ENCODE results near the gene GALNT14.

The GALNT14 gene

DNA sequence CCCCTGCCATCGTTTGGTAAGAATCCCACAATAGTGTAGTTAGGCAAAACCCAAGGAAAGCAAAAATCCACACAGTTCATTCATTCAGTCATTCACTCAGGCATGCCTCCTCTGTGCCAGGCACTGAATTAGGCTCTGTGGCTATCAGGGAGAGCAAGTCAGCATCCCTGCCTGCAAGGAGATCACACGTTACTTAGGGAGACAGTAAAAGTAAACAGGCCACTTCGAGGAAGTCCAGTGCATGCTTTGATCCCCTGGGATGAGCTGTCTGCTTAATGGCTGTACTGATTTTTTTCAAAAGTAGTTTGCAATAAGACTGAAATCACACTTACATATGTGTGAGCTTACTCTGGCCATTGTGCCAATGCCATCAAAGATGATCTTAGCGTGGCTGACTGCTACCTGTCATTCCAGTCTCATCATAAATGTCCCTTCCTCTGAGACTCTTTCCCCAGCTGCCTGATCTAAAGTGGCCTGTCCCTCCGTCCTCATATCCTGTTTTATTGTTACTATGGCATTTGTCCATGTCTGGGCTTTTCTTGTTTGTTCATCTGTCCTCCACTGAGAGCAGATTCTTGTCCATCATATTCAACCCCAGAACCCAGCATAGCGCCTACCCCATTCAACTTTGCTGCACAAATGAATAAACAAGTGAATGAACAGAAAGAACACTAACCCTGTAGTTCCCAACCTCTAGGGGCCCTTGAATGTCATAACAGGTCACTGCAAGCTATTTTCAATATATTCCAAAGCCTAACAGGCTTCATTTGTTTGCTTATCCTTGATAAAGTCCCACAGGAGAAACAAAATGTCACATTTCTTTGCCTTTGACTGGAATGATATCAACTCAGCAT is 84.1 kb downstream of the GALNT14 start:
- DNase-seq: no peak

DNA sequence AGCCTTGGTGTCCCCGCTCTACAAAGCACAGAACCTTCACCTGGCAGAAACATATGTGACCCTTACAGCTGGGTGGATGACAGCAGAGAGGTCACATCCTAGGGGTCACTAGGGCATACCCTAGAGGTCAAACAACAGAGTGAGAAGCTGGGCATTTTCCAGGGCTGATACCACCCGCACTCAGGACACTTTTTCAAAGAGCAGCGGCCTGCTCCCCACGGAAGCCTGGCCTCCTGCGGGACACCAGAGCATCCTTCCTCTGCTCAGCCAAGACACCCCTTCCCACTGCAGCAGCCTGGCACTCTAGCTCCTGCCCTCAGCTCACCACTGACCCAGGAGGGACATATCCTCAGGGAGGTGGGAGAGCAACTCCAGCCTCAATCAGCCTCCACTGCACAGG is 86.0 kb downstream of the GALNT14 start:
- no peak for DNase-seq

DNA sequence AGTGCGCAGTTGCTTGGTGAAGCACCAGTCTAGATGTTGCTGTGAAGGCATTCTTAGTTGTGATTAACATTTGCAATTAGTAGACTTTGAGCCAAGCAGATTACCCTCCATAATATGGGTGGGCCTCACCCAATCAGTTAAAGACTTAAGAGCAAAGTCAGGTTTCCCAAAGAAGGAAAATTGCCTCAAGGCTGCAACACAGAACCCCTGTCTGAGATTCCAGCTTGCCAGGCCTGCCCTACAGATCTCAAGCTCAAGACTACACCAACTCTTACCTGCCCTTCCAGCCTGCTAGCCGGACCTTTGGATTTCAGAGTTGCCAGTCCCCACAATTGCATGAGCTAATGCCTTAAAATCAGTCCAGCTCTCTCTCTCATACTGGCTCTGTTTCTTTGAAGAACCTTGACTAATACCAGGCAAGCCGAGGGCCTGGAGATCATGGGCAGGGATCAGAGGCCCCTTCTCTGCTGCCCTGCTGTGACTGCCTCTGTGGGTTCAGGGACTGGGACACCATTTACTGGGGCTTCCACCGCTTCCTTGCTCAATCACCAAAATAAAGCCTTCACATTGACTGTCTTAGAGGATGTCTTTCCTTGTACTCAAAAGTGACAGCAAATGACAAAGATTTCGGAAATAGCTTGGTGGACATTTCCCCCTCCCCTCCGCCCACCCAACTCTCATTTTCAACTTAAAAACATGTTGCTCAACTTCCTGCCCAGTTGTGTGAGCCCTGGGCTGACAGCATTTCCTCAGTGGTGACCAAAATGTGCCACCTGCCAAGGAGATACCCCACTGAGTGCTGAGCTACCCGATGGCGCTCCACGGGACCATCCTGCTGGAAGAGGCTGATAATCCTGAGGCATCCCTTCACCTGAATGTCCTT is 86.7 kb downstream of the GALNT14 start:
- no peak for DNase-seq

DNA sequence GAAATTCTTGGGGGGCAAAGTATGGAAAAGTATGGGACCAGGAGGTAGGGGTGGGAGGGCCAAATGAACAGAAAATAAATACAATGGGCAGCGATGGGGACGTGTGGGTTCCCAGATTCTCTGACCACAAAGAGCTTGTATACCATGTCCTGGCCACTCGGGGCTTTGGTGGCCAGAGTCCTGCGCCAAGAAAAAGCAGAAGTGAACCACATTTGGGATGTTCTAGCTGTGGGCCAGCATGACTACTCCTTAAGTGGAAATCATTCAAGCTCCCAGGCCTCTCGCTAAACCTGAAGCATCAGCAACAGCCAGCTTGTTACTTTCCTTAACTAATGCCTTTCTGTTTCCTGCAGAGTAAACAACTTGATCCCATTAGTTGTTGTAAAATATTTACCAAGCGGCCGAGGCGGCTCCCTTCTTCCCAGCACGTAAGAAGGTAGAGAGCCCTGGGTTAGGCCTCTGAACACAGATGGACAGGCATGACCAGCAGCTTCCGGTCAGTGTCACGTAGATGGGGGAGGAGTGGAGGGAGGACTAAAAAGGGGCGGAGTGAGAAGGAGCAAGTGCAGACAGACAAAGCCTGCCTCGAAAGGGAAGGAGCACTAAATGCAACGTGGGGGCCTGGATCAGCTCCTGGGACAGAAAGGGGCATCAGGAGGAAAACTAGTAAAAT is 88.2 kb downstream of the GALNT14 start:
- DNase-seq: no peak

DNA sequence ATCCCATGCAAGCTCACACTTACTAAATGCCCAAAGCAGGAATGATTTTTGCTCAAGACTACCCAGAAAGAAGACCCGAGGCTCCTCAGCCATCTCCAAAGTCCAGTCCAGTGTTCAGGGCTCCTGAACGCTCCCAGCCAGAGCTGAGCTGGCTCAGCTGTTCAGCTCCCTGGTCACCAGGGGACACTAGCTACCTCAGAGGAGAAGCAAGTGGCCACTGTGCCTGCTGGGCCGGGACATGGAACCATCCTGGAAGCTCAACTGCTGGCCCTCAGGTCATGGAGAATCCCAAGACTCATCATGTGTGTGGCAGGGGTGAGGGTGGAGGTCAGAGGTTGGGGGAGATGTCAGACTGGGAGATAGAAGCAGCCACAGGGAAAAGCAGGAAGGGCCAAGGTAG is 89.0 kb downstream of the GALNT14 start:
- DNase-seq: no peak

DNA sequence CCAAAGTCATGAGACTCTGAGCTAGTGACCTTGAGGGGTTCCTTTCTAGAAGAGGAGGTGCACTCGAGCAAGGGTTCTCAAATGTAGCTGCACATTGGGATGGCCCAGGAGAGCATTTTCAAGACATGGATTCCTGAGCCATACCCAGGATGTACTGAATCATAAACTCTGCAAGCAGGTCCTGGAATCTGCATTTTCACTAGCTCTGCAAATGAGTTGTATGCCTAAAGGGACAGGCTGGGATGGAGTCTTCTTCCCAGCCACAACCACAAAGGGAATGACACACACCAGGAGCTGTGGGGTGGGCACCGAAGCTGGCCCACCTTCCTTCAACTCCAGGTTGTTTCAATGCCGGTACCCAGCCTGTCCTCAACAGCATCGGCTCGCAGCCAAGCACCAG is 90.6 kb downstream of the GALNT14 start:
- no peak for DNase-seq

DNA sequence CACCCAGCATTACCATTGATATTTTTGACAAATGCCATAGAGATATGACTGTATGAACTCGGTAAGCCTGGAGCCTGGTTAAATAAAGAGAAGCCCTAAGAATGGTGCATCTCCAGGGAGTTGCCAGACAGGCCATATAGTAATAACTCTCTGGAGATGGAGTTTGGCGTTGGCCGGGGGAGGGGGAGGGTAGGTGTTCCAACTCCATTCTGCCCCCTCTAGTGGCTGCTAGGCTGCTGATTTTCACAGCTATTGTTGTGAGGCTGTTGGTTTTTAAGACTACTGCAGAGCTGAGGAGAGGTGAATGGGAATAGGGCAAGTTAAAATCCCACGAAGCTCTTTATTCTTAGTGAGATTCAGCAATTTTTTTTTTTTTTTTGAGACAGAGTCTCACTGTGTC is 99.9 kb downstream of the GALNT14 start:
- DNase-seq: no peak

DNA sequence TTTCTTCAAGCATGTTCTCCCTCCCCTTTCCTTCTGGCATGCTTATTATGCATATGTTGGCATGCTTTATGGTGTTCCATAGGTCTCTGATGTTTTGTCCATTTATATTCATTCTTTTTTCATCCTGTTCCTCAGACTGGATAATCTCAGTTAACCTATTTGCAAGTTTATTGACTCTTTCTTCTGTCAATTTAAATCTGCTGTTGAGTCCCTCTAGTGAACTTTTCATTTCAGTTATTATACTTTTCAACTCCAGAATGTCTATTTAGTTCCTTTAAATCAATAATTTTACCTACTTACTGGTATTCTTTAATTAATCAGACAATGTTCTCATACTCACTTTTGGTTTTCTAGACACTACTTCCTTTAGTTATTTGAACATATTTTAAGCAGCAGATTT is 101.2 kb downstream of the GALNT14 start:
- no peak for DNase-seq

DNA sequence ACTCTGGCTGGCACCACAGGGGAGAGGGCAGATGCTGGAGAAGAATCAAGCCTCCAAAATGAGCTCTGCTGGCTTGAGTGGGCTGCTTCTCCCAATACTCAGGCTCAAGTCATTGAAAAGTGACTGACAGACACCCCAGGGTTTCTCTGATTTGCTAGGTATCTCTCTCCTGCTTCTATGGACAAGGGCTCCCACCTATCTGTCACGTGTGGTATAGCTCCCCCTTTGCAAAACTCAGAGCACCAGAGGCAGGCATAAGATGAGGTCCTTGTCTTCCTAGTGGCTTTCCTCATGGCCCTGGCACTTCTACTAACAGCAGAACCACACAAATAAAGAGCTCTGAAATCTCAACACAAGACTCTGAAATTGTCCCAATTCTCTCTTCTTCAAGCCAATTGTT is 105.2 kb downstream of the GALNT14 start:
- DNase-seq: no peak

DNA sequence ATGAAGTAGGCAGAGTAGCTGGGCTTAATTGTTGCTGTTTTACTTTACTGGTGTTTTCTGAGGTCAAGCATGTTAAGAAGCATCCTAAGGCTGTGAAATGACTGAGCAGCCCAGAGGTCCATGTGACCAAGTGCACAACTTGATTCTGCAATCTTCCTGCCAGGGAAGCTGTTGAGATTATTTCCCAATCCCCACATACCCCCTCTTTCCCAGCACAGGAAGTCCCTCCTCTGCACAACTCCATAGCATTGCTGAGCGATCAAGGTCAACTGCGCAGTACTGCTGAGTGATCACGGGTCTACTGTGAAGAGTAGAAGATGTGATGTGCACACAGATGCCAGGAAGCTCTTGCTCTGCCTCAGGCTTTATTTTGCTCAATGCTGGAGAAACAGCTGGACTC is 105.8 kb downstream of the GALNT14 start:
- no peak for DNase-seq

DNA sequence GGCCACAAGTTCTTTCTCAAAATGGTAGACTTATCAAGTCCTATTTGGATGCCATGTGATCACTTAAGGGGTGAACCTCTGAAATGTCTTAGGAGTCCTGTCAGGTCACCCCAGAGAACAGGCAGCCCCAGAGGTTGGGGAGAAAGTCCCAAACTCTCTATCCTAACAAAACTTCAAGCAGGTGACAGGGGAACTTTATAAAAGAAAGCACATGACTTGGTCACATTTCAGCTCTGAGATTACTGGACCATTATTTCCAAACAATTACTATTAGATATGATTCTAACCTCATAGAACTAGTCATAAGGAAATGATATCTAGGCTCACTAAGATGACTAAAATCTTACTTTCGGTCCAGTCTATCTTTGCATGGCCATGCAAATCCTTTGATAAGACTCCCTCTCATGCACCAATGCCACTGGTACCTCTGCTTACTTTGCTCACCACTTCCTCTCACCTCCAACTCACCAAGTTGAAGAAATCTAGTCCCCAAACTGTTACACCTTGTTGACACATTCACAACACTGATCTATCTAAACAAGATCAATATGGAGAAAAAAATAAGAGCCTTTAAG is 107.0 kb downstream of the GALNT14 start:
- DNase-seq: no peak

DNA sequence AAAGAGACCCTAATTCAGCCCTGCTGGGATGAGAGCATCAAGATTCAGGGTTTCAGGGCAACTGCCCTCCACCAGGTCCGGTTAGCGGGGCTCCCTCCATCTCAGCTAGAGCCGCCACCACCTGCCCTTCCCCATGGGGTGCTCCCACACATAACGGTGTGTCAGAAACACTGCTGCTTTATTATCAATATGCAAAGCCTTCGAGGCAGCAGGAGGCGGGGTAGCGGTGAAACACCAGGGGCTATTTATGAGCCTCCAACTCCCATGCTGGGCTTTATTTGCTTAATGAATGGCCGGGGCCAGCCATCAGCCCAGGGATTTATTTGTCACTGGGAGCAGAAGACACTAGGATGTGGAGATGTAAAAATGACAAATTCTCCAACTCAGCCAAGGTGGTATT is 109.8 kb downstream of the GALNT14 start:
- no peak for DNase-seq

DNA sequence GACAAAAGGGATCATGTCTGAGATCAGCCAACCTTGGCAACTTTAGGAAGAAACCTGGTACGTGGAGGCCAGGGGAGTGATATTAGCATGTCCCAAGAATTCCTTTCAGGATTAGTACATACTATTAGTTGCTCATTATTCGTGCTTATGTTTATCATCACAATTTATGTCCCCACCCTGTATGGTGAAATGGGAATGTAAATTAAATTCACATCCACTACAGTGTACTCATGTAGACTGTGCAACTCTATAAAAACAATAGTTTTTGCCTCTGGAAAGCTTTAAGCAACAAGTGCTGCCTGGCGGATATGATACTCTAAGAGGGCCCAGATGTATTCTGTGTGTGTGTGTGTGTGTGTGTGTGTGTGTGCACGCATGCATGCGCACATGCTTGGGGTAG is 110.7 kb downstream of the GALNT14 start:
- no peak for DNase-seq

DNA sequence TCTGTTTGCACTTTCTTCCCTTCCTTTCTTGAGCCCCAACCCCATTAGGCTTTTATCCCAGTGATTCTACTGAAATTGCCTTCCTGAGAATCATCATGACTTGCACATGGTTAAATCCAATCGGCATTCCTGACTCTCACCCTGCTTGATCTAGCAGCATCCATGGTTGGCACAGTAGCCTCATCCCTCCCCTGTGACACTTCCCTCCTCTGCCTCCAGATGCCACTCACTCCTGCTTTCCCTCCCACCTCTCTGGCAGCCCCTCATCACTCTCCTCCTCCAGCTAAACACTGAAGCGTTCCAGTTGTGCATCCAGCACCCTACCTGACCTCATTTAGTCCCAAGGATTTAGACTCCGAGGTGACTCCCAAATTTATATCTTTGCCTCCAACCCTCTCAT is 114.7 kb downstream of the GALNT14 start:
- no peak for DNase-seq

DNA sequence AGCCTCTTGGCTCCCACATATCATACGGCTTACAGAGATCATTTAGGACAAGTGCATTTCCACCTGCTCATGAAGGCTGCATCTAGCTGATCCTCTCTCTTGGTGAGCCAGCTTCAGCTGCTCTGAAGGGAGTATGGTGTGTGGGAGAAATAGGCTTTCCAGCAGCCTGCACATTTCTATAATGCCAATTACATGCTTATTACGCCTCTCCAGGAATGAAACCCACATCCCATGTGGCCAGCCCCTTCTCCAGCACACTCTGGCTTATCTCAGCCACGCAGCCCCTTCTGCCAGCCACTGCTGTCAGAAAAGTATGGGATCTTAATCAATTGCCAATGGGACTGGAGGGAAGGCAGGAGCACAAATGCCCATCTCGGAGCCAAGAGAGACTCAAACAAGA is 117.5 kb downstream of the GALNT14 start:
- no peak for DNase-seq

DNA sequence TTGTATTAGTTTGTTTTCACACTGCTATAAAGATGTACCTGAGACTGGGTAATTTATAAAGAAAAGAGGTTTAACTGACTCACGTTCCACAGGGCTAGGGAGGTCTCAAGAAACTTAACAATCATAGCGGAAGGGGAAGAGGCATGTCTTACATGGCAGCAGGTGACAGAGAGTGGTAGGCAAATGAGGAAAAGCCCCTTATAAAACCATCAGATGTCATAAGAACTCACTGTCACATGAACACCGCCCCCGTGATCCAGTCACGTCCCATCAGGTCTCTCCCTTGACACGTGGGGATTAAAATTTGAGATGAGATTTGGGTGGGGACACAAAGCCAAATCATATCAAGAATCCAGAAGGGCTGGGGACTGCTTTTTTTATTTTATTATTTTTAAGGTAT is 120.0 kb downstream of the GALNT14 start:
- no peak for DNase-seq

DNA sequence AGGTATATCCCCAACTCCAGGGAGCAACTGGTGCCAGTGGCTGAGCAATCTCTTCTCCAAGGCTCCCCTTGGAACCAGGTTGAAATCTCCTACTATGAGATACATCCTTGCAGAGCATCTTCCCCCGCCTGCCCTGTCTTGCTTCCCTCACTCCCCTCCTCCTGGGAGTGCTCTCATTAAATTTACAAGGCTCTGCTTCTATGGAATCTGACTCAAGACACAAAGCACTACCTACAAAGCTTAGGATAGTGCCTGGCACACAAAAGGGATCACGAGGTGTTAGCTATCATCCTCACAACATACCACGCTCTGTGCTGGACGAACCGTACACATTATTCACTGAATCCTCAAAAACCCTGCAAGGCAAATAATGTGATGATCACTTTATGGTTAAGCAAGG is 121.6 kb downstream of the GALNT14 start:
- no peak for DNase-seq

DNA sequence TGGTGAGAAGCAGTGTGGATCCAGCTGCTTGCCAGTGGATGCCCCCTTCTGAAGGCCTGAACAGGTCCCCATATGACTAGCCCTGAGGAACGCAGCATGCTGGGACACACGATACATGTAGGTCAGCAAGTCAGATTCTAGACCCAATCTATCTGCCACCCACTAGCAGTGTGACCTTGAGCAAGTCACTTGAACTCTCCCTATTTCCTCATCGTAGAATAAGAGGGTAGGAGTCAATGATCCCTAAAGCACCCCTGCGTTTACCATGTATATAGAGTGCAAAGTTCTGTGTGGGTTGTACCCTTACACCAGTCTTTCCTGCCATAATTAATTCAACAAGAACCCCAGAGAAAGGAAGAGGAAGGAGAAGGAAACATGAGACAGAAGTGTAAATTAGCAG is 123.7 kb downstream of the GALNT14 start:
- DNase-seq: no peak

DNA sequence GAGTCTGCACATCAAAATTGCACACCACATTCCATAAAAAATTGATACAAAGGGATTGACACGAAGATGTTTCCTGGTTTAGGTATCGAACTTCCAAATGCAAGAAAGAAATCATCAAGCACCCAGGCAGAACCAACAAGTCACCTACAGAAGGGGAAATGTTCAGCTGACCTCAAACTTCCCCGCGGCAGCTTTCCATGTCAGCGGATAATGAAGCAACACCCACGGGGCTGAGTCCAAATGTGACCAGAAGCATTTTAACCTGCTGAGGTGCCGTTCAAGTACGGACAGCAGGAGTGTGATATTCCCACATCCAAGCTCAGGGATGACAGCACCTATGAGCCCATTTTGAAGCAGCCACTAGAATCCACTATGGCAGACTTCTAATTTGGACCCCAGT is 124.9 kb downstream of the GALNT14 start:
- no peak for DNase-seq

DNA sequence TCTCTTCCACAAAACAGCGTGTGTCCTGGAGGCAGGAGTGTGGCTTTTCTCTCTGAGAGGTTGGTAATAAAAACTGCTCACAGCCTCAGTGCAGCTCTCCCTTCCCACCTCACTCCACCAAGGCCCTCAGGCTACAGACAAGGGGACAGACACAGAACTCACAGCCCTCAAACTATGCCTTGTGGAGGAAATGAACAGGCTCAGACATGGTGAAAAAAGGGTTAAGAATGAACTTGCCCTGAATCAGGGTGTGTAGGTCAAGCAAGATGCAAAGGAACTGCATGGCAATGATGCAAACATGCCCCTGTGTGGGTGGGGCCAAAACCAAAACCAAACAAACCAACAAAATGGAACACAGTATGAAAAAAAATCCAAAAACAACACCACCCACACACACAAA is 125.8 kb downstream of the GALNT14 start:
- no peak for DNase-seq

DNA sequence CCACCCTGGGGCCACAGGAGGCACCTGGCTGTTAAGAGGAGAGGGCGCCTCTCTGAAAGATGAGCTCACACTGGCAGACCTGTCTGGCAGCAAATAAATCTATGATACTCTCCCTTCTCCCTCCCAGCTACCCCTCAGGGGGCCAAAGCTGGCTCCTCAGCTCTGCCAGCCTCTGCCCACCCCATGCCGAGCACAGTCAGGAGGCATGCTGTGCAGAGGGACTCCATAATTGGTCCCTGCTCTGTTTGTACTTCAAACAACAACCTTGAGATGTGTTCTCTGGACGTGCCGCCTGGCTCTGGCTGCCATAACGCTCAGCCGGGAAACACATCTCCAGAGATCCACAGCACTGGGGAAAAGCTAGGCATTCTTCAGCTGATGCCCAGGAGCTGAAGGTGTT is 126.7 kb downstream of the GALNT14 start:
- DNase-seq: no peak

DNA sequence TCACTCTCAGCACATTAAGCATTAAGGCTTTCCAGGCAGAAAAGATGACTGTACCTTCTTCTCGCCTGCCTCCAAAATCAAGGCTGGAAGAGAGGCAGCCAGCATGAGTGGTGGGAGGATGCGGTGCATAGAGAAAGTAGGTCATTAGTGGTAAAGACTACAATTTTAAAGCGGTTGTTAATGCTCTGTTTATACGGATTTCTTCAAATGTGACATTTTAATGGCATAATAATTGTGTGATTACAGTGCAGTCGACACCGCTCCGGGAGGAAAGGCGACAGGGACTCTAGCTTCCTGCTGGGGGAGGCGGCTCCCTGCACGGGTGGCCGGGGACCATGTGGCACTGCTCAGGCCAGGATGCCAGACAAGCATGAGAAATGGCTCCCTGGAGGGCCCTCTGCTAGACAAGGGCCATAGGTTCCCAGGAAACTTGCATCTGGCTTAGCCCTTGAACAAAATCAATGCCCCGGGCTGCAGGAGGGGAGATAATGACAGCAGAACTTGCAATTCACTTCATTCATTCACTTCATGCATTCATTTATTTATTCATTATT is 129.6 kb downstream of the GALNT14 start:
- DNase-seq: no peak

DNA sequence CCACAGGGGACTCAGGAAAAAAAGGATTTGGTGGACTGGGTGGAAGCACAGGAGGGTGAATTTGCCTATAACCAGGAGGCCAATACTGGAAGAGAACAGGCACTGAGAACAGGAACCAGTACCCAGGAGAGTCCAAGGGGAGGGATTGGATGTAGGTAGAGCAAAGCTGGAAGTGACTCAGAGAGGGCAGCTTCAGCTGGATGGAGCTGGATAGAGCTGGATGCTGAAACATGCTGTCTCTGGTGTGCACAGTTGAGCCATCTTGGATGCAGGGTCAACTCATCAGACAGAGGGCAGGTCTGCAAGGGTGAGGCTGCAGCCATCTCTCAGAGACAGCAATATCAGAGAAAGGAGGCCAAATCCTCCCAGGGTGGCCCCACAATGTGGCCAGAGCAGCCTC is 134.0 kb downstream of the GALNT14 start:
- no peak for DNase-seq

All from activated effector memory CD4-positive, alpha-beta T cell treated with anti-CD3 and anti-CD28 coated beads, Interleukin-2, amount 50 U/mL, for 16 hours (primary cell).